T-helper 1 cell treated with Interleukin-12 subunit alpha and Interleukin-12 subunit beta and Interleukin-4 antibody, amounts not matched to agents 30 μg/mL and 1 μg/mL, for 36 hours (primary cell): ENCODE results near the gene TRIM7.
A peak's percentile ranks its signal among the peaks of the same experiment; 100 is the strongest.
"Not testable (repeated sequence)": the region's sequence is repeated elsewhere in the genome, so short reads cannot be mapped to it uniquely, and the experiment has no call there.

Experiments
- H3K27ac Mint-ChIP-seq: one replicate; pipeline ENCODE4 v1.8.0; 2021; ENCODE audit warnings: mild to moderate bottlenecking, mixed read lengths
- H3K27me3 Mint-ChIP-seq: one replicate; pipeline ENCODE4 v1.8.0; 2021; ENCODE audit warnings: low read depth, mixed read lengths
- H3K36me3 Mint-ChIP-seq: one replicate; pipeline ENCODE4 v1.8.0; 2021; ENCODE audit warnings: low read depth, mixed read lengths
- H3K4me1 Mint-ChIP-seq: one replicate; pipeline ENCODE4 v1.8.0; 2021; ENCODE audit warnings: low read depth, mixed read lengths
- H3K4me3 Mint-ChIP-seq: one replicate; pipeline ENCODE4 v1.8.0; 2021; ENCODE audit warnings: mild to moderate bottlenecking, moderate library complexity, mixed read lengths
- H3K9me3 Mint-ChIP-seq: one replicate; pipeline ENCODE4 v1.8.0; 2021; ENCODE audit warnings: mixed read lengths

TRIM7 gene

DNA sequence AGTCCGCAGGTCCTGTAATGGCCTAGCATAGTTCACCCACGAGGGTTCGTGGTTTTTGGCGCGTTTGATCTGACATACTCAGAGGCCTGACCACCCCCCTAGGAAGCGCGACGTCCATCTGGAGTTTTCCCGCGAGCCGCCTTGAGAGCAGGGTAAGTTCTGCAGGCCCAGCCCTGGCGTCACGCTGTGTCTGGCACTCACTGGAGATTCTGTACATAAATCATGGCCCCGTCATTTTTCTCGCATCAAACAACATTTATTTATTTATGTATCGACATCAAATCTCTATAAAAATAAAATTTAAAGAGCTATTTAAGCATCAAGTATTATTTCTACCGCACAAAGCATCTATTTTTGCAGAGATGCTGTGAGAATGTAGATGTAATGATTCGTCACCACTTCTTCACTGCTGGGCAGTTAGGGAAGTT is 17.6 kb upstream of the TRIM7 start:
- Mint-ChIP-seq H3K4me1 (peaks cover 54% of the 10 kb centered on the region), H3K27ac (peak overlapping the region; percentile 99), H3K4me3 (peak overlapping the region; percentile 98), H3K27me3 (peaks cover 13% of the 10 kb centered on the region), H3K9me3 (no peaks in the 10 kb centered on the region), H3K36me3 (peaks cover 11% of the 10 kb centered on the region)

DNA sequence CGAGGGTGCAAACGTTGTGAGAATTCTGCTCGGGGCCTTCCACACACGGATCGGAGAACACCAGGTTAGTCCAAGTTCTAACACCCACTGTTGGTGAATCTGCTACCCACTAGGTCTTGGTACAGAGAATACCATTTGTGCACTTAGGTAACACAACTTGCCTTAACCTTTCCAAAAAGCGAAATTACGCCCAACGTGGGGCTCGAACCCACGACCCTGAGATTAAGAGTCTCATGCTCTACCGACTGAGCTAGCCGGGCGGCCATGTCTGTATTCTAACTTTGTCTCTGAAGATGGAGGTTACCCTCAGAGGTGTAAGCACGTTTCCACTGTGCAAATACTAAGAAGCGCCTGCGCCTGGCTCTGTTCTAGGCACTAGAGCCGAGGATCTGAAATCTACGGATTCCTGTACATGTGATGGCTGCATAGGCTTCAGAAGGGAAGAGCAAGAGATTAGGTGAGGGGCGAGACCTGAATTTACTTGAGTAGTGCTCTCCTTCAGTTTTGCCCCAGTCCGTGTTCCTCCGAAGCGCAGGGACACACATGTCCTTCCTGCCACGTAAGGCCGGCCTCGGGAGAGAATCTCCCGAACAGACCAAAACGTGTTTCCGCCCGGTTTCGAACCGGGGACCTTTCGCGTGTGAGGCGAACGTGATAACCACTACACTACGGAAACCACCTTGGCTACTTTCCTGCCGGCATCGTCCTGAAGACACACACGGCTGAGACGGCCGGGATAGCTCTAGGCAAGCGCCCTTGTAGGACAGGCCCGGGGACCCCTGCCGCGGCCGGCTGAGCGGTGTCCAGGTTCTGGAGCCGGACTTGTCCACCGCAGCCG is 17.0 kb upstream of the TRIM7 start:
- H3K4me1 Mint-ChIP-seq = peaks cover 57% of the 10 kb centered on the region
- peak overlapping the region; percentile 99 for H3K27ac Mint-ChIP-seq
- no peaks in the 10 kb centered on the region for H3K9me3 Mint-ChIP-seq
- H3K4me3 Mint-ChIP-seq = peak overlapping the region; percentile 98
- H3K27me3 Mint-ChIP-seq = peaks cover 14% of the 10 kb centered on the region
- peaks cover 10% of the 10 kb centered on the region for H3K36me3 Mint-ChIP-seq

DNA sequence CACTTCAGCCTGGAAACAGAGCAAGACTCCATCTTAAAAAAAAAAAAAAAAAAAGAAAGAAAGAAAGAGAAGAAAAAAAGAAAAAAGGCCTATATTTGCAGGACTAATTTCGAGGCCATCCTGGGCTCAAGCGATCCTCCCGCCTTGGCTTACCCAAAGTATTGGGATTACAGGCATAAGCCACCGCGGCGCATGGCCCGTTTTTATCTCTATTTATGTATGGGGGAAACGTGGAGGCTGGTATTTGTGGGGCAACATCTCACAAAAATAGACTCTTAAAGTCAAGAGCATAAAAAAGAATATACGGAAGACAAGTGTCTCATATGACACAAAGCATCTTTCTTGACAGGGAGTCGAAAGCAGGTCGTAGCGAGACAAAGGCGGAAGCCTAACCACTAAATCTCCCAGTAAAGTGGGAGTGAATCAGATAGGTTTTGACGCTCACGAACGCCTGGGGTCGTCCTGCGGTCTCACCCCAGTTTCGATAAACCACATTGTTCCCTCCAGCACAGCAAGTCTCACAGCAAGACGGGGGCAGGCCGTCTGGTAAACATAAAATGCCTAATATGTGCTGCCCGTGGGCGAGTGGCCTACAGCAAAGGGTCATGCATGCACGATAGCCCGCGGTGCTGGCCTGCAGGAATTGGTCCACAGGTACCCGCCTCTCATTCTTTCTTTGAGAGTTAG is 16.3 kb upstream of the TRIM7 start:
- no peaks in the 10 kb centered on the region for H3K9me3 Mint-ChIP-seq
- H3K27me3 Mint-ChIP-seq = peaks cover 14% of the 10 kb centered on the region
- peak overlapping the region; percentile 99 for H3K27ac Mint-ChIP-seq
- H3K4me1 Mint-ChIP-seq = peaks cover 59% of the 10 kb centered on the region
- H3K4me3 Mint-ChIP-seq = peak overlapping the region; percentile 98
- peaks cover 9% of the 10 kb centered on the region for H3K36me3 Mint-ChIP-seq

DNA sequence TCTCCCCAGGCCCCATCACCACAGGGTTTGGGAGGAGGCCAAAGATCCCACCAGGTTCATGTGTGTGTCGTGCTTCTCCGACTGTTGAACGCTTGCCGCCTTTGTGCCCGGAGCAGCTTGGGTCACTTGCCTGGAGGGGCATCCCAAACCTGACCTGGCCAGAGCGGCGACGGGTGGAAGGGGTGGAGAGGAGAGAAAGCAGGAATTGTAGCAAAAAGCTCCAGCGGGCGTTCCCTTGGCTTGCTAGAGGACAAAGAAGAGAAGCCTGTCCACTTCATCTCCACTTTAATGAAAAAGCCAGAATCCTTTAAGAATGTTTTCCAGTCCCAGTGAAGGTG is 15.2 kb upstream of the TRIM7 start:
- H3K4me3 Mint-ChIP-seq = no peak overlapping the region

DNA sequence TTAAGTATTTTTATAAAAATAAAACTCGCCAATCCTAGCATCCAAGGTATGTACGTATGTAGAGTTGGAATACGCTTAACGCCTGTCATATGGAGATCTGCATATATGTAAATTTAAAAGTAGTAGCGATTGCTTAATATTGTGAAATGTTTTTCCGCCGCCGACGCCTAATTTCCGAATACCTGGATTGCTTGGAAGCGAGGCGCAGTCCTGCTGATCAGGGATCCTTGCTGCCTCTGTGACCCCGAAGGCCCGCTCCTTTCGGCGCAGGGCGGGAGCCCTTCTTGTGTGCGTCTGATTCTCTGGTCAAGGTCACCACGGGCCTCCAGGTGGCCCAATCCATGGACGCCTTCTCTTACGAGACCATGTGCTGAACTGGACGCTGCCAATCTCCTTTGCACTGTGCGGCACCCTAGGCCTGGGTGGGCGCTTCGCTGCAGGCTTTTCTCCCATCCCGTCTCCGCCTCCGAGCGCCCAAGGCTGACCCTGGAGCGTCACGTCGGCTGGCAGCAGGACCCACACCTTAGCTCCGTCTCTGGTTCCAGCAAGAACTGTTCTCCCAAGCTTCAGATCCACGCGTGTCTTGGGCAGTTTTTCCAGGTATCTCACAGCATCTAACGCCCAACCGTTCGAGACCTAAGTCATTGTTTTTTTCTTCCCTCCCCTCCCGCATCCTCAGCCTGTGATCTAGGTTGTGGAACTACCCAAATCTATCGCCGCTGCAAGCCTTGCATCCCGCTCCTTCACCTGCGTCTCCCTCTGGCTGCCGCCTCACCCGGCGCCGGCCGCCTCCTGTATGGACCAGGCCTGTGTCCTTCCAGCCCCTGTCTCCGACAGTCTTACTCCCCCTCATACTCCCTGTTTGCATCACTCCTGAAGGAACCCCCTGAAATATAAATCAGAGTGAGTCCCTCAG is 14.5 kb upstream of the TRIM7 start:
- Mint-ChIP-seq H3K4me3 (no peak overlapping the region), H3K27ac (no peak overlapping the region), H3K9me3 (no peaks in the 10 kb centered on the region), H3K27me3 (peaks cover 14% of the 10 kb centered on the region), H3K4me1 (peaks cover 53% of the 10 kb centered on the region), H3K36me3 (peaks cover 7% of the 10 kb centered on the region)

More for the DNA sequence above, 15.2 kb upstream of the TRIM7 start:
- Mint-ChIP-seq H3K9me3 (no peaks in the 10 kb centered on the region), H3K36me3 (peaks cover 7% of the 10 kb centered on the region), H3K27me3 (peaks cover 14% of the 10 kb centered on the region), H3K4me1 (peaks cover 57% of the 10 kb centered on the region), H3K27ac (no peak overlapping the region)

DNA sequence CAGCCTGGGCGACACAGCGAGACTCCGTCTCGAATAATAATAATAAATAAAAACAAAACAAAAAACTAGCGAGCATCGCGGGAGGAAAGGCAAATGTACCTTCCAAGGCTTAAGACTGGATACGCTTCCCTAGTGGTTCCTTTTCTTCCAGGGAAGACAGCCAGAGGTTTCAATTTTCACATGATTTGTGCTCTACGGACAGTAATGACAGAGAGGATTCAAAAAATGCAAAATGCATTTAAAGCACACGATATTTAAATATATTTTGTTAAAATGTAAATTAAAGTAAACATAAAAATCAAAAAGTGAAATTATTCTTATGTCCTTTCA is 13.8 kb upstream of the TRIM7 start:
- Mint-ChIP-seq H3K4me1 (peaks cover 48% of the 10 kb centered on the region), H3K4me3 (peak overlapping the region; percentile 93), H3K9me3 (no peaks in the 10 kb centered on the region), H3K27ac (peak overlapping the region; percentile 94), H3K36me3 (peaks cover 7% of the 10 kb centered on the region), H3K27me3 (peaks cover 14% of the 10 kb centered on the region)

DNA sequence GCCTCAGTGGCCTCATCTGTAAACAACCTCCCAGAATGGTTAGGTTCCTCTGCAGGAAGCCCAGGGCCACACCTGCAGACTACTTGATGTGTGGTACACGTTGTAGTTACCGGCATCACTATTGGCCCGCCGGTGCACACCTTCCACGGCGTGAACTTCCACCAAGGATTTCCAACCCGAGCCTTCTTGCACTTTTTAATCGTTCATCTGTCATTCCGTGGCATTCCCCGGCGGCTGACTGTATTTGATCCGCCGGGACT is 12.7 kb upstream of the TRIM7 start:
- peaks cover 45% of the 10 kb centered on the region for H3K4me1 Mint-ChIP-seq
- H3K9me3 Mint-ChIP-seq = no peaks in the 10 kb centered on the region
- H3K27me3 Mint-ChIP-seq = peaks cover 24% of the 10 kb centered on the region
- H3K36me3 Mint-ChIP-seq = peaks cover 6% of the 10 kb centered on the region
- peak overlapping the region; percentile 93 for H3K4me3 Mint-ChIP-seq
- H3K27ac Mint-ChIP-seq = peak overlapping the region; percentile 94

DNA sequence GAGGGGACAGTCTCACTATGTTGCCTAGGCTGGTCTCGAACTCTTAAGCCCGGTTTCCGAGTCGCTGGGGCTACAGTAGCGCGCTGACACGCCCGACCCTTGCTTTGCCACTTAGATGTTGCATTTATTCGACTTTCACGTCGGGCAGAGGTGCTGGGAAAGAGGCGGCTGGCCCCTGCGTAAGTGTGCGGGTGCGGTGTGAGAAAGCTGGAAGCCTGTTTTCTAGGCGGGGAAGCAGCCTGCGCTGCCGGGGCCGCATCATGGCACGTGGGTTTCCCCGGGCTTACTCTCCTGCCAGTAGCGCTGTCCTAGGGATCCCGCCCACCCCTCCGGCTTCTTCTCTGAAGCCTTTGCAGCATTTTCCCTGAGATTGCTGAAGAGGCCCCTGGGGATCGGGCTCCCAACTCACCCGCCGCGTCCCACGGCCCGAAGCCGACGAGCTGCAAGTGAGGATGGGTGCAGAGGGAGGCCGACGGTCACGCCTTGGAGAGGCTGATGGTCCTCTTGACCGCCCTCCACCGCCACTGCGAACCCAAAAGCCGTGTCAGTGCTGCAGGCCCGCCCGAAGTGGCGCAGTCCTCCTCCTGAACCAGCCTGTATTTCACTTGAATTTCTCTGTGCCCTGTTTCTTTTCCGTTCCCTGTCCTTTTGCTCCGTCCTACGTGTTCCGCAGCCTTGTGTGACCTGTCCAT is 12.3 kb upstream of the TRIM7 start:
- peaks cover 22% of the 10 kb centered on the region for H3K27me3 Mint-ChIP-seq
- H3K4me3 Mint-ChIP-seq = peak overlapping the region; percentile 93
- peaks cover 42% of the 10 kb centered on the region for H3K4me1 Mint-ChIP-seq
- H3K27ac Mint-ChIP-seq = peak overlapping the region; percentile 94
- H3K36me3 Mint-ChIP-seq = peaks cover 5% of the 10 kb centered on the region
- no peaks in the 10 kb centered on the region for H3K9me3 Mint-ChIP-seq

DNA sequence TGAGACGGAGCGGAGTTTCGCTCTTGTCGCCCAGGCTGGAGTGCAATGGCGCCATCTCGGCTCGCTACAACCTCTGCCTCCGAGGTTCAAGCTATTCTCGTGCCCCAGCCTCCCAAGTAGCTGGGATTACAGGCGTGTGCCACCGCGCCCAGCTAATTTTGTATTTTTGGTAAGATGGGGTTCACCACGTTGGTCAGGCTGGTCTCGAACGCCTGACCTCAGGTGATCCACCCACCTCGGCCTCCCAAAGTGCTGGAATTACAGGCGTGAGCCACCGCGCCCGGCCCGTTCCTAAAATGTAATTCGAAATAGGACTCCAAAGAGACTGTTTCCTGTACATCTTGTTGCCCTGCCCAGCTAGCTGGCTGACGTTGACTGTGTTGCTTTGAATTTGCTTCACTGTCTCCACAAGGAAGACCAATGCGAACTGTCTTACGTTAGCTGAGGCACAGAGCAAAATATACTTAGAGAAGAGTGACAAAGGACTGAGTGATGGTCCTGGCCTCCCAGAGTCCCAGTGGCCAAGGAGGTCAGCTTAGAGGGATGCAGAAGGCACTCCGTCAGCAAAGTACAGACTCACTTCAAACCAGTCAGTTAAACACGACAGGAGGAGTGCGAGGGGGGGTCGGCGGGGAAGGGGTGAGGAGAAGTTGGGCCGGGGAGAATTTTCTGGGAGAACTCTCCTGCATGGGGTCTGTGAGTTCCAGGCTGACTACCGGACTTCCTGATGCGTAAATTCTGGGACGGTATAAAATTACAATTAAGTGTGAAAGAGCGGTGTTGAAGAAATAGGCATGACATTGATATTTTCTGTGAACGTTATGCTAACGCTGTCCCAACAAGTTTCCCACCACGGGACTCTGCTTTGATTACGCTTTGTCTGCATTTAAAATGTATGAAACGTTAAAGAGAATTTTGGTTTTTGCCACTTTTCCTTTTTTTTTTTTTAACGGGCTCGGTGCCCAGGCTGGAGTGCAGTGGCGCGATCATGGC is 11.3 kb upstream of the TRIM7 start:
- Mint-ChIP-seq H3K9me3 (no peaks in the 10 kb centered on the region), H3K27ac (peak overlapping the region; percentile 90), H3K4me3 (peak overlapping the region; percentile 95), H3K36me3 (no peaks in the 10 kb centered on the region), H3K27me3 (peaks cover 18% of the 10 kb centered on the region), H3K4me1 (peaks cover 35% of the 10 kb centered on the region)

DNA sequence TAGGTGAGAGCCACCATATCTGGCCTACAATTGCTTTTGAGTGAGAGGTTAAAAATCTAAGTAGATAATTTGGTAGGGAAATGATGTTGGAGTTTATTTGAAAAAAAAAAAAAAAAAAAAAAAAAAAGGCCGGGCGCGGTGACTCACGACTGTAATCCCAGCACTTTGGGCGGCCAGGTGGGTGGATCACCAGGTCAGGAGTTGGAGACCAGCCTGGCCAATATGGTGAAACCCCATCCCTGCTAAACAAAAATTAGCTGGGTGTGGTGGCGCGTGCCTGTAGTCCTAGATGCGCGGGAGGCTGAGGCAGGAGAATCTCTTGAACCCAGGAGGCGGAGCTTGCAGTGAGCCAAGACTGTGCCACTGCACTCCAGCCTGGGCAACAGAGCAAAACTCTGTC is 9.3 kb upstream of the TRIM7 start:
- H3K27ac Mint-ChIP-seq, H3K4me3 Mint-ChIP-seq: not testable (repeated sequence)

DNA sequence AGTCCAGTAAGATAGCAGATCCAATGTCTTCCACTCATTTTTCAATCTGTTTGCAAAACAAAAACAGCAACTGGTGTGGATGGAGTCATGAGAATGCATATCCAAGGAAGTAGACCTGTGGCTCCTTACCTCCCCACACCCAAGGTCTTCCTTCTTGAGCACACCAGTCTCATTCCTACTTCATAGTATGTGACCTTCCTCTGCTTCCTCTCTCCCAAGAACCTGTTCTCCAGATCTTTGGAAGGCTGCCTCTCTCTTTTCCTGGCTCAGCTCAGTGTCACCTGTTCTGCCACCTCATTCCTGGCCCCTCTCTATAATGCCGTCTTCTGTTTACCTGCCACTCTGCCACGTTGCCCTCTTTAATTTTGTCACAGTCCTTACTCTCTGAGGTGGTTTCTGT is 7.9 kb upstream of the TRIM7 start:
- peaks cover 21% of the 10 kb centered on the region for H3K4me1 Mint-ChIP-seq
- no peaks in the 10 kb centered on the region for H3K36me3 Mint-ChIP-seq
- H3K4me3 Mint-ChIP-seq = no peak overlapping the region
- no peak overlapping the region for H3K27ac Mint-ChIP-seq
- H3K9me3 Mint-ChIP-seq = peaks cover 5% of the 10 kb centered on the region
- peaks cover 14% of the 10 kb centered on the region for H3K27me3 Mint-ChIP-seq

More for the DNA sequence above, 9.3 kb upstream of the TRIM7 start:
- Mint-ChIP-seq H3K27me3 (peaks cover 18% of the 10 kb centered on the region), H3K4me1 (peaks cover 21% of the 10 kb centered on the region)
- H3K9me3 Mint-ChIP-seq, H3K36me3 Mint-ChIP-seq: not testable (repeated sequence)

DNA sequence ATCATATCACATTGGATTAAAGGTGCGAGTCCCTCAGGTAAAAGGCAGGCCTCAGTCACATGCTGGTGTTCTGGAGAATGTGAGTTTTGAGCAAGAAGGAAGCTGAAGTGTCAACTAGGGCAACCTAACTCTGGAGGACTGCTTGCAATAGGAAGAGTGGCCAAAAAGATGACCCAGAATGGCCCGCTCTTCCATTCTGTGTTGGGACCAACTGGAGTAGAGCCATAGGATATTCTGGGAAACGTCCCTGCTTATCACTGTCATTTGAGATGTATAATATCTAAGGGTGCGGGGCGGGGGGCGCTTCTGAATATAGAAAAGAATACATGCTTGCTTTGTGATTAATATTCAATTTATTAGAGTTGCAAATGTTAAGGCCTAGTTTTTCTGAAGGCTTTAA is 7.1 kb upstream of the TRIM7 start:
- Mint-ChIP-seq H3K27me3 (peaks cover 16% of the 10 kb centered on the region), H3K4me1 (peaks cover 23% of the 10 kb centered on the region), H3K27ac (no peak overlapping the region), H3K36me3 (no peaks in the 10 kb centered on the region), H3K9me3 (peaks cover 6% of the 10 kb centered on the region), H3K4me3 (no peak overlapping the region)

DNA sequence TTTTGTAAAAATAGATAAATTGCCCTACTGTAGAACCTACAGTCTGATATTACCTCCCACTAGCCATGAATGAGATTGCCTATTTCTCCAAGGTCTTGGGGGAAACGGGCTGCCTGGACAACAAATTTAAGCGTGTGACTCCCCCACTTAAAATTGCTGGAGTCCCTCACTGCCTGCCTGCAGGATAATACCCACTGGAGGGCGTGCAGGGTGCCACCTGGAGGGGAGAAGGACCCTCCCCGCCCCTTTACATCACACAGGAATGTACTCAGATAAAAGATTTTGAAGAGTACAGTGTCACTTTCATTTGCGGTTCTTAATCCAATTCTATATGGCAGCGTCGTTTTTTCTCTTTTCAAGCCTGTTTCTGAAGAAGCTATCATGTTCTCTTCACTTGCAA is 6.2 kb upstream of the TRIM7 start:
- Mint-ChIP-seq H3K27me3 (peaks cover 23% of the 10 kb centered on the region), H3K4me3 (no peak overlapping the region), H3K4me1 (peaks cover 24% of the 10 kb centered on the region), H3K27ac (no peak overlapping the region), H3K9me3 (peaks cover 6% of the 10 kb centered on the region), H3K36me3 (peaks cover 5% of the 10 kb centered on the region)
